ENCODE measurements around the gene MARCHF11. TPM values are rescaled to one million over a fixed set of nuclear protein-coding genes. Genes with fewer than 3 reads are reported as not detected.

The MARCHF11 gene
- total and polyA plus RNA-seq, 2 of the 4 experiments (the other 2 are of a cell fraction), result not detected

- no peak overlapping the region for H3K14ac ChIP-seq (replicated peaks; ENCODE audit: low read depth, low read length)
- ChIA-PET POLR2A (ENCODE audit: unreplicated experiment) (no interaction called here), CTCF (no interaction called here)
- H3K23ac ChIP-seq (ENCODE audit: low read depth, low read length), result no peak overlapping the region
- no CpG with 5 or more reads among the region's 7 CpGs for WGBS, 2 experiments (ENCODE audit: extremely low coverage in 2 of 2, insufficient read length in 1 of 2)
- no peaks in the 10 kb centered on the region for H4K20me1 ChIP-seq (ENCODE audit: insufficient read depth, low read length)
- no peak overlapping the region for H2AFZ ChIP-seq (replicated peaks; ENCODE audit: low read length, poor library complexity)
- no peak overlapping the region for H2AK9ac ChIP-seq (replicated peaks; ENCODE audit: low read depth, low read length, poor library complexity)
- H2BK15ac ChIP-seq (ENCODE audit: low read depth, low read length), result no peak overlapping the region
- H3K9me1 ChIP-seq (ENCODE audit: insufficient read depth, low read length), result no peaks in the 10 kb centered on the region
- DNase-seq, result no peak
- no peaks in the 10 kb centered on the region for H3K9me3 ChIP-seq (ENCODE audit: control insufficient read depth, insufficient read depth, low read length)
- in situ Hi-C loops (cut with MboI; ENCODE audit: low sequenced_read_pairs), result no loop called here
- H2BK20ac ChIP-seq (ENCODE audit: low read depth, low read length), result no peak overlapping the region
- dilution Hi-C loops (cut with HindIII; ENCODE audit: low sequenced_read_pairs, unreplicated experiment), result no loop called here
- intact Hi-C loops (cut with micrococcal nuclease), result no loop called here
- no peak overlapping the region for H4K8ac ChIP-seq (ENCODE audit: low read depth in 2 of 2, low read length in 2 of 2)
- no peak overlapping the region for H3K18ac ChIP-seq (ENCODE audit: low read depth, low read length)
- H4K91ac ChIP-seq (ENCODE audit: insufficient read depth, low read depth, low read length), result no peak overlapping the region
- no peak overlapping the region for H3K4me3 ChIP-seq (ENCODE audit: insufficient read depth, low read depth, low read length)
- H3K56ac ChIP-seq (ENCODE audit: extremely low read depth, insufficient read depth, low read length), result no peak overlapping the region
- BruUV-seq (replicated peaks), result no TSS peak
- TF ChIP-seq BHLHE40 (IDR thresholded peaks at IDR 0.05; ENCODE audit: low read depth, low read length) (no peak), RFX5 (IDR thresholded peaks at IDR 0.05; ENCODE audit: low read depth, low read length) (no peak), POLR2A (IDR thresholded peaks at IDR 0.05; ENCODE audit: low read depth, low read length) (no peak), RCOR1 (IDR thresholded peaks at IDR 0.05; ENCODE audit: insufficient replicate concordance, low read length) (no peak), CEBPB (IDR thresholded peaks at IDR 0.05; ENCODE audit: low read depth, low read length) (no peak), MAFK (IDR thresholded peaks at IDR 0.05; ENCODE audit: low read depth, low read length) (no peak), FOS (IDR thresholded peaks at IDR 0.05; ENCODE audit: low read depth, low read length) (no peak), MAZ (IDR thresholded peaks at IDR 0.05; ENCODE audit: borderline replicate concordance, low read depth, low read length) (no peak), USF2 (IDR thresholded peaks at IDR 0.05; ENCODE audit: low read depth, low read length) (no peak), NFE2L2 (IDR thresholded peaks at IDR 0.05; ENCODE audit: low read depth, low read length) (no peak)
- no peaks in the 10 kb centered on the region for H3K79me1 ChIP-seq (ENCODE audit: low read depth in 1 of 2, low read length in 2 of 2)
- no peak overlapping the region for H3K9ac ChIP-seq (ENCODE audit: low read depth, low read length)
- H3K27me3 ChIP-seq (ENCODE audit: control insufficient read depth, insufficient read depth, low read length), result no peaks in the 10 kb centered on the region
- H2BK120ac ChIP-seq (ENCODE audit: low read depth, low read length), result no peak overlapping the region
- H3K4me2 ChIP-seq (ENCODE audit: low read depth, low read length), result no peak overlapping the region
- H4K5ac ChIP-seq (ENCODE audit: low read depth, low read length), result no peak overlapping the region
- no peak overlapping the region for H2BK5ac ChIP-seq (ENCODE audit: low read depth, low read length, poor library complexity, severe bottlenecking)
- no peaks in the 10 kb centered on the region for H3K36me3 ChIP-seq (ENCODE audit: control insufficient read depth, insufficient read depth, low read length)
- no peak overlapping the region for H2AK5ac ChIP-seq (ENCODE audit: low read depth, low read length)
- H3K4ac ChIP-seq (ENCODE audit: low read depth, low read length), result no peak overlapping the region
- no peaks in the 10 kb centered on the region for H3K4me1 ChIP-seq (ENCODE audit: control insufficient read depth, insufficient read depth, low read length)
- H3K27ac ChIP-seq (ENCODE audit: insufficient read depth, low read length), result no peak overlapping the region
- ATAC-seq (ENCODE audit: low read depth), result no peak
Measured at GRCh38 chr5:16147179-16147900, 32.3 kb downstream of the MARCHF11 start.
